Stimulated activated CD8-positive, alpha-beta memory T cell treated with anti-CD3 and anti-CD28 coated beads, Interleukin-12 subunit alpha, Interleukin-12 subunit beta, amount 100 ng/mL, for 4 hours (primary cell): Measurements from ENCODE around the gene ITGB2.
"Not testable (repeated sequence)": the region's sequence is repeated elsewhere in the genome, so short reads cannot be mapped to it uniquely, and the experiment has no call there.

Source experiments
- DNase-seq: peaks from one replicate; pipeline ENCODE4 v3.0.0-alpha.2; 2020; ENCODE audit warnings: low read depth

ITGB2 gene

DNA sequence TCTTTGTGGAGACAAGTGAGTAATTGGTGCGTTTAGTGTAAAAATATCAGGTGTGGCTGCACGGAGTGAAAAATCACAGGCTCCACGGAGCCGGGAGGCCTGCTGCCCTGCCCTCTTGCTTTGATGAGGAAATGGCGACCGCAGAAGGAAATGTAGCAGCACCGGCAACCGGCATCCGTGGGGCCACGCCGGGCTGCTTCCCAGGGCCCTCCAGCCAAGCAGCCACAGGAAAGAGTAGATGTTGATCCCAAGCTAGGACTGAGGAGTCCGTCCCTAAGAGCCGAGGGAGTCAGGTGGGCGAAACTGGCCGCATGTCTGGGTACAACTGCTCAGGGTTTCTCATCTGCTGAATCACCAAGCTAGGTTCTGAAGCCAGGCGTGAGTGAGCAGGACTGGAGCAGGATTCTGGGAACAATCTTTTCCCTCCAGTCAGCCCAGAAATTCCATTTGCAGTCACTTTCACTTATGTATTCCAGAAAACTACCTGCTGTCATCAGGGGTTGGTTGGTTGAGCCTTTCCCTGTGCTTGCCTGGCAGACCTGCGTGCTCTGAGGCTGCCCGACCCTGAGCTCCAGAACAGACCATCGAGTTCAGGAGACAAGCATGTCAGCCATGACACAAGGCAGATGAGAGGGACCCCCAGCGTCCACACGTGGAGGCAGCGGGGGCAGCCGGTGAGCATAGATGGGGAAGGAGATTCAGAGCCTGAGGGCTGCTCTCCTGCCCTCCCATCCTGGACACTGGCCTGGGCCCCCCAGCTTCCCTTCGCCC is 5.8 kb upstream of the ITGB2 start:
- no peak for DNase-seq

DNA sequence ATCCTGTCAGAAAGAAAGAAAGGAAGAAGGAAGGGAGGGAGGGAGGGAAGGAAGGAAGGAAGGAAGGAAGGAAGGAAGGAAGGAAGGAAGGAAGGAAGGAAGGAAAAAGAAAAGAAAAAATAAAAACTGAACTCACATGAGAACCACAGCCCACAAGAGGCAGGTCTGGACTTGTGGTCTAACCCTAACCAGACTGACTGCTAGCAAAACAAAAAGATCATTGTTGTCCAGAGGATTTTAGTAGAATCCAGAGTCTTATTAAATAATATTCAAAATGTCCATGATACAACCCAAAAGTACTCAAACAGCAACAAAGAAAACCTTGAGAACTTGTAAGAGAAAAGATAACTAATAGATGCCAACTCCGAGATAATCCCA is 4.7 kb upstream of the ITGB2 start:
- DNase-seq, result no peak

DNA sequence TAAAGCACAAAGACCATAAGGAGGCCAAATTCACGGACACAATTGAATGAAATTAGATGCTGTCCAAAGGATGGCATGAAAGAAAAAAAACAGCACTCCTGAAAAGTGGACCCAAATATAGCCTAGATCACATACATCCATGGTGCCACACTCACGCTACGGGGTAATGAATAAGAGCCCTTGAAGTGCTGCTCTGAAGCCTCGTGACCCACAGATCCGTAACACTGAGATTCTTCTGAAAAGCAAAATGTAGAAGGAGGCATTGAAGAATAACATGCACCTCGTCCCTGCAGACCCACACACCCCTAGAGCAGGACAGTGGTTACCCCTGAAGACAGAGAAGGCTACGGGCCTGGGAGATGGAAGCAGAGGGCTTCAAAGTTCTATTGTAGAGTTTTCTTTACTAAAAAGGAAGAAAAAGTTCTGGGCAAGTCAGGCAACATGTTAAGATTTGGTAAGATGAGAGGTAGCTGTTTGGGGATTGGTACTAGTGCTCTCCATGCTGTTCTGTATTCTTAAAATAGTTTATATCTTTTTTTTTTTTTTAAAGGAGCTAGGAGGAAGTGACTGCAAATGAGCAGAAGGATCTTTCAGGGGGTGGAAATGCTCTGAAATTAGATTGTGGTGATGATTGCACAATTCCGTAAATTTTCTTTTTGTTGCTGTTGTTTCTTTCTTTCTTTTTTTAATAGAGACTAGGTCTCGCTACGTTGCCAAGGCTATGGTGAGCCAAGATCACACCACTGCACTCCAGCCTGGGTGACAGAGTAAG is 4.1 kb upstream of the ITGB2 start:
- no peak for DNase-seq

DNA sequence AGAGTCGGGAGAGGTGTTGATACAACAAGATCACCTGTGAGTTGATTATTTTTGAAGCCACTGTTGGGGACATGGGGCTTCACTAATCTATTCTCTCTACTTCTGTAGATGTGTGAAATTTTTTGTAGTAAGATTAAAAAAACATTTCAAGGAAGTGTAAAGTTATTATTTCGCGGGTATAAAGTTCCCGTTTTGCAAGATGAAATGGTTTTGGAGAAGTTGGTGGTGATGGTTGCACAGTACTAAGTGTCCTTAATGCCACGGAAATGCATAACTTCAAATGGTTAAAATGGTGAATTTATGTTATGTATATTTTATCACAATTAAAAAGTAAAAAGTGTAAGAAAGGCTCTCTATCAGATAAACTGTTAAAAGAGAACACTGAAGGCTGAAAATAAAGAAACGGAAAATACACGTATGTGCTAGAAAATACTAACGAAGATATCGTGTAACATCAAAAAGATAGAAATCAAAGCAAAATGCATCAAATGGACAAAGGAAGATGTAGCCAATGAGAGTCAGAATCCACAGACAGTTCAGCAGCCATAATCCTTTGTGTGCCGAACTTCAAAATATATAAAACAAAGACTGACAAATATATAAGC is 2.9 kb upstream of the ITGB2 start:
- no peak for DNase-seq

GRCh38 chr21:44921928-44922327 is 1.2 kb upstream of the ITGB2 start:
- no peak for DNase-seq

DNA sequence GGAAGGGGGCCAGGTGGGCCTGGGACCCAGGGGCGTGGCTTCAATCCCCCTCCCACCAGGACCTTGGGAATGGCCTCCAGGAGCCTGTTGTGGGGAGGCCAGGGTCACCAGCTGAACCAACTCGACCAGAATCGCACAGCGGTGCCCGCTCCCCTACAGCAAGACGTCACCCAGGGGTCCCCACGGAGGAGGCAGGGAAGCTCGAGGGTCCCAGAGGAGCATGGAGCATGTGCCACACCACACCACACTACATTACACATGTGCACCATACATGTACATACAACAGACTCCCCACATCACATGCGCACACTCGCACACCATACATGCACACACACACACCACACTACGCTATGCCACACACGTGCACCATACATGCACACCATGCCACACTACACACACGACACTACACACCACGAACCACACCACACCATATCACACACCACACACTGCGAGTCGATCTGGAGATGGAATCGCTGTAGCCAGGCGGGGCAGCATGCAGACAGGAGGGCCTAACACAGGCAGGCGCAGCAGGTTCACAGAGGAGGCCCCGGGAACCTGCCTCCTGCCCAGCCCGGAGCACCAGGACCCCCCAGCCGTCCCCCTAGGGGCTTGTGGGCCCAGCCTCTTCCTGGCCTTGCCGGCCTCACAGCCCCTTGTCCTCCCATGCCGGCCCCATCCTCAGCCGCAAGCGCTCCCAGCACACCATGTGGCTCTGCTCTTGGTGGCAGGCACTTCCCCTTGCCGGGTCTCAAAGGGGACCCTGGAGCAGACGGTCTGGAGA is 596 bp downstream of the ITGB2 start:
- no peak for DNase-seq

DNA sequence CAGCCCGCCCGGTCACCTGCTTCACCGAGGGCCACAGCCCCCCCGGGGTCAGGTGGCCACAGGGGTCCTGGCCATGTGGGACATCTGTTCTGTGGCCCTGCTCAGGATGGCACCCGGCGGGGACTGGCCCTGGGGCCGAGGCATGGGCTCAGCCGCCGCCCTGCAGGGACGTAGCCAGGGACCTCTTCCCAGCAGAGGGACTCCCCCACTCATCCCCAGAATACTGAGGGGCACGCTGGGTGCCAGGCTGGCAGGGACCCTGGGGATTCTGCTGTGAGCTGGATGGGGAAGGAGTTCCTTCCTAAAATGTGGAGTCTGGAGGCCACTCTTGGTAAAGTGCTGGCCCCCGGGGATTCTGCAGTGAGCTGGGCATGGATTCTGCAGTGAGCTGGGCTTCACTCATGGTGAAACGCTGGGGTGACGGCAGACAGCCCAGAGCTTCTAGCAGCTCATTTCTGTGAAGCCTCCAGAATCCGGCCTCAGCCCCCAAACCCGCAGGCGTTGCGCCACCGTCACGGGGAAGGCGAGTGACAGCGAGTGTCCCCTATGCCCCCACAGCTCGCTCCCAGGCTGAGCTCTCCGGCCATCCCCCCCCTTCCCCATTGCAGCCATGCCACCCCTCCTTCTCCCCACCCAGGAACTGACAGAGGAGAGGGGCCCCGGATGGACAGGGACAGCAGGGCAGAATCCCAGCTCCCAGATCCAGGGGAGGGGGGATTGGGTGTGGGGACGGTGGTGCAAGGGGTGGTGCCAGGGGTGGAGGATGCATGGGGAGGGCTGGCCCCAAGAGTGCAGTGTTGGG is 1.4 kb downstream of the ITGB2 start:
- no peak for DNase-seq

DNA sequence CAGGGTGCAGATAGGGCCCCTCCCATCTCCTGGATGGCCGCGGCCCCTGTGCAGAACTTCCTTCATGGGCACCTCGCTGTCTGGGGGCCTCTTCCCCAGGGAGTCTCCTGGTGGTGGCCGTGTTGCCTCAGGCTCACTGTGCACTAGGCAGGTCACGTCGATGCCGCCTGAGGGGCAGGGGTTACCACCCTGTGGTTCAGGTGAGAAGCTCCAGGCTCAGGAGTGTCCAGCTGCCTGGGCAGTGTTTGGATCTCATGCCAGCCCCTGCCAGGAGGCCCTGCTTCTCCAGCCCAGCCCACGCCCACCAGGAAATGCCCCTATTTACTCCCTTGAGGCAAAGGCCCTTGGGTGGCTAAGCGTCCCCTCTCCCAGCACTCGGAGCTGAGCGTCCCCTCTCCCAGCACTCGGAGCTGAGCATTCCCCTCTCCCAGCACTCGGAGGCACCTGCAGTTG is 2.1 kb downstream of the ITGB2 start:
- DNase-seq, result no peak

DNA sequence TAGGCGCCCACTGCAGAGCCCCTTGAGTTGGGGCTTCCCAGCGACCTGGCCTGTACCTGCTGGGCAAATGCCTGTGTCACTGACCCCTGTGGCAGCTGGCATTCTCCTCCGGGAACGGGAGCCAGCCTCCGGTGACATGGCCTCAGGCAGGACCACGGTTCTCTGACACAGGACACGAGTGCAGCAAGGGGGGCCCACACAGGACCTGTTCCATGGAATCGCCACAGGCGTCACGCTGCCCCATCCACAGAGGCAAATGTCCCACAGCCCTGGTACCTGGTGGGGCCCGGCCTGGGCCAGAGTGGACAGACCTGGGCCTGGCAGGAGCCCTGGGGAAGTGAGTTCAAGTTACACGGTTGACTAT is 2.6 kb downstream of the ITGB2 start:
- no peak for DNase-seq

DNA sequence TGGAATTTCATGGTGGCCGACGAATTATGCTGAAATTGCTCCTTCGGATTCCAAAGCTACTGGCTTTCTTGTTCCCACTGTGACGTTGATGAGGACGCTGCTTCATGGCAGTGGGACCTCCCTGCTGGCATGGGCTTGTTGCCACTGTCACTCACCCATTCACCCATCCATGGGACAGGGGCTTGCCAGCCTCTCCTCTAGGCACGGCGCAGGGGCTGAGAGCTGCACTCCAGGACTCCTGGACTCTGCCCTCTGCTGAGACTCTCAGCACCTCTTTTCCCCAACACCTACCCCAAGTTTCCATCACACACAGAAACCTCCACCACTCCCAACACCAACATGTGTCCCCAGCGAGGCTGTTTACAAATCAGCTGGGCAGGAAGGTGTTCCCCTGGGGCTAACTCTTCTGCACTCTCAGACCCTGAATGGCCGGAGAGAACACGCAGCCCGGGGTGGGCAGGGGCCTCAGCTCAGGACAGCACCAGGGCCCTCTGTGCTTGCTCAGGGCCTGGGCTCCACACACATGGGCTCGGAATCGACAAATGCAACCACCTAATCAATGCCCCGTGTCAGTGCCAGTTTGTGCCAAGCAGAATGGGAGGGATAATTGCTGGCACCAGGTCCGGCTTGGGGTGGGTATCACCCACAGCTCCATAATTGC is 3.1 kb downstream of the ITGB2 start:
- DNase-seq, result no peak

- no peak for DNase-seq
These were observed 3.7 kb downstream of the ITGB2 start for GRCh38 chr21:44916965-44917364.

DNA sequence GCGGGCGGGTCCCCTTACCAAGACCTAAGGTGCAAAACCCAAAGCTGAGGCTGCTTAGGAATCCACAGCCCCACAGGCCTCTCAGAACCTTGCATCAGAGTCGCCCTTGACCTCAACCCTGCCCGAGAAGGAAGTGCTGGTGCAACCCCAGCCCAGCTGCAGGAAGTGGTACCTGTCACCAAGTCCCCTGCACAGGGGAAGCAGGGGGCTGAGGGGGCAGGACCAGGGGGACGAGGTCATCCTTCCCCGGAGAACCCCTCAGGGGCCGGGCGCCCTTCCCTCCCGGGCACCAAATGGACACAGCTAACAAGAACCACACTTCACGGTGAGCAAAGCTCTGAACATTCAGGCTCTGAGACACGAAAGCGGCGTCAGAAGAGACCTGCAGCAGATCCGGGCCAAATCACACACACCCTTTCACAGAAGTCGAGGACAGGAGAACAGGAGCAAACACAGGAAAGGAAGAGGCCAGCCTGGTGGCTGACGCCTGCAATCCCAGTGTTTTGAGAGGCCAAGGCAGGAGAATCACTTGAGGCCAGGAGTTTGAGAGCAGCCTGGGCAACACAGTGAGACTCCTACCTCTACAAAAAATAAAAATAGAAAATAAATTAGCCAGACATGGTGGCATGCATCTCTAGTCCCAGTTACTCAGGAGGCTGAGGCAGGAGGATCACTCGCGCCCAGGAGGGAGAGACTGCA is 6.4 kb downstream of the ITGB2 start:
- peak; percentile 51 for DNase-seq

DNA sequence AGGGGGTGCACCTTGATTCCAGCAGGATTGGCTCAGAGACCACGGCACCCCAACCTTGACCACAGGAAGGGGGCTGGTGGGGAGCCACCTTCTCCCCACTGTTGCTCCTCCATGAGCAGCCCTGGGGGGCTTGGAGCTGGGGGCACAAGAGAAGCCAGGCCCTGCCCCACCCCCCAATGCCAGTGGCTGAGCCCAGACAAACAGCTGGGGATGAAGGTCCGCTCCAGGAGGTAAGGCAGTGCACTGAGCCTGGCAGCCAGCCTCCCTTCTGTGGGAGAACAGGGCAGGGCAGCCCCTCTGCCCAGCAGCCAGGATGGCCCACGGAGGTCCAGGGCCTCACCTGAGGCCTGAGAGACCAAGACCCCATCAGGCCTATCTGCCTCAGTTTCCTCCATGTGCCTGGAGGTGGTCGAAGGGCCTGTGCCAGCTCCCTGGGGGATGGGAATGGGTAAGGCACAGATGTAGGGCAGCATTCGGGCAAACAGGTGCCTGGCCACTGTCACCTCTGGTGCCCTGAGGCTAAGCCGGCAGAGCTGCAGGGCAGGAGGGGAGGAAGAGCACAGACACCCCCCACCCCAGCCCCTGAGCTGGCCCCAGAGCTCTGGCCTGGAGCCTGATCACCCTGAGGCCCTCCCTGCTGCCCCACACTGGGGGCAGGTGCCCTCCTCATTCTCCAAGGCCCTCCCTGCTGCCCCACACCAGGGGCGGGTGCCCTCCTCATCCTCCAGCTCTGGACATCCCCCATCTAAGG is 7.1 kb downstream of the ITGB2 start:
- no peak for DNase-seq

GRCh38 chr21:44912506-44913412 is 7.9 kb downstream of the ITGB2 start:
- DNase-seq, result not testable (repeated sequence)

DNA sequence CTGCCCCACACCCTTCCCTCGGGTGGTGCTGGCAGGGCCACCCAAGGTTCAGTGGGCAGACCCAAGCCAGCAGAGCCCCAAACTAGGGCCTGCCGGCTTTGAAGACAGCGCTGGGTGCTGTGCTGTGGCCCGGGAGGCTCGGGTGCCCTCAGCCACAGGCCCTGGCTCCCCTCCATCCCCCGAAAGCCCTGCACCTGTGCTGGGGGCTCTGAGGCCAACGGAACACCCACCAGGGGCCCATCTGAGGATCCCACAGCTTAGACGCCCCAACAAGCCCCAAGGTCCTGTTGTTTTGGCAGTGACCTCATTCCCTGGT is 8.6 kb downstream of the ITGB2 start:
- DNase-seq, result no peak

DNA sequence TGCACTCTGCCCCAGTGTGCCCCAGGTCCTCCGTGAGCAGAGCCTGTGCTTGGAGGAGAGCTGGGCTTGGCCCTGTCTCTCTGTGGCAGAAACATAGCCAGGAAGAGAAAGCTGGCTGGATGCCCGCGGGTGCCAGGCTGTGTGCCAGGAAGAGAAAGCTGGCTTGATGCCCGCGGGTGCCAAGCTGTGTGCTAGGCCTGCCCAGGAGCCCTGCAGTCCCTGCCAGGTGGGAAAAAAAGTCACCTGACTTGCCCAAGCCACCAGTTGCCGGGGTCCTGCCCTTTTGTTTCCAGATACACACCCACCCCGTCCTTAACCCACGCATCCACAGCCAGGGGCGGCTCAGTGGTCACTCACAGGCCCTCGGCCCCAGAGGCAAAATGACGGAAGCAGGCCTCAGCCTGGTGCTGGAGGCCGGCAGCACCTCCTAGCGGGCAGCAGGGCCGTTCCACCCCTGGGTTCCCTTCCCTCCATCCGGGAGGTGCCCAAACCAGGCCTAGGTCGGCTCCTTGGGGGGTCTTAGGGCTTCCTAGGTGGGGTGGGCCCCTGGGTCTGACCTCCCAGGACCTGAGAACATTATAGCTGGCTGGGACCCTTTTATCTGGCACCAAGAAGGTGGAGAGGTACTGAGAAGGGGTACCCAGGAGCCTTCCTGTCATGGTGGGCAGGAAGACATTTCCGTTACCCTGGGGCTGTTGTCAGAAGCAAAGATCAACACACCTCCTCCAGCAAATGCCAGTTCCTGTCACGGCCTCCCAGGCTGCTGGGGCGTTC is 9.1 kb downstream of the ITGB2 start:
- no peak for DNase-seq

GRCh38 chr21:44911068-44911383 is 9.7 kb downstream of the ITGB2 start:
- no peak for DNase-seq
